GM12892 (cell line): ENCODE measurements around the gene C2CD2L.

Experiments
- POLR2A ChIP-seq: IDR thresholded peaks from 2 replicates; pipeline ENCODE4 v1.6.1; 2011; ENCODE audit warnings: low read depth, low read length, control low read depth
- POLR2AphosphoS5 ChIP-seq: IDR thresholded peaks from 2 replicates; pipeline ENCODE4 v1.6.1; 2011; ENCODE audit warnings: low read depth, low read length, control low read depth

- no peak for TF ChIP-seq POLR2AphosphoS5
- TF ChIP-seq POLR2A = no peak
Observed at GRCh38 chr11:119062779-119063178, 44.4 kb upstream of the C2CD2L start.
